ENCODE results near the gene EPG5.

EPG5 gene

GRCh38 chr18:45890606-45891005 is 76.5 kb downstream of the EPG5 start:
- Histone ChIP-seq H3K27me3 (ENCODE audit: insufficient read depth, poor library complexity, severe bottlenecking) (no peaks in the 10 kb centered on the region), H3K27ac (replicated peaks) (peak overlapping the region; percentile 87), H3K4me3 (replicated peaks; ENCODE audit: insufficient read depth, low read length) (no peak overlapping the region)
- peak; percentile 88 to 97 for DNase-seq (ENCODE audit: low read depth in 1 of 2, low spot score in 1 of 2)
- TF ChIP-seq CTCF (IDR thresholded peaks at IDR 0.05; ENCODE audit: insufficient read depth, low read length) (no peak), POLR2AphosphoS5 (IDR thresholded peaks at IDR 0.05; ENCODE audit: low read depth) (peak; percentile 43; the same call in 1 of the 2 replicates), SPI1 (IDR thresholded peaks at IDR 0.05; ENCODE audit: borderline replicate concordance, low read depth) (peak; percentile 56; the same call in 1 of the 2 replicates)

GRCh38 chr18:45889419-45890064 is 77.6 kb downstream of the EPG5 start:
- TF ChIP-seq REST (IDR thresholded peaks at IDR 0.05; ENCODE audit: insufficient replicate concordance, low read depth) = no peak
- peak; percentile 79; the same call in 1 of the 2 replicates for TF ChIP-seq SPI1 (IDR thresholded peaks at IDR 0.05; ENCODE audit: borderline replicate concordance, low read depth)
- no peak overlapping the region for H3K4me3 ChIP-seq (replicated peaks; ENCODE audit: insufficient read depth, low read length)
- peak in 1 of 2 experiments; percentile 75 for DNase-seq (ENCODE audit: low read depth in 1 of 2, low spot score in 1 of 2)
- H3K27ac ChIP-seq (replicated peaks) = peak overlapping the region; percentile 87
- H3K27me3 ChIP-seq (ENCODE audit: insufficient read depth, poor library complexity, severe bottlenecking) = no peaks in the 10 kb centered on the region

- no peak for DNase-seq (ENCODE audit: low read depth in 1 of 2, low spot score in 1 of 2)
- no peak for TF ChIP-seq POLR2AphosphoS5 (IDR thresholded peaks at IDR 0.05; ENCODE audit: low read depth)
- TF ChIP-seq REST (IDR thresholded peaks at IDR 0.05; ENCODE audit: insufficient replicate concordance, low read depth) = no peak
- no peak for TF ChIP-seq SPI1 (IDR thresholded peaks at IDR 0.05; ENCODE audit: borderline replicate concordance, low read depth)
- TF ChIP-seq CTCF (IDR thresholded peaks at IDR 0.05; ENCODE audit: insufficient read depth, low read length) = no peak
- Histone ChIP-seq H3K27ac (replicated peaks) (no peak overlapping the region), H3K27me3 (ENCODE audit: insufficient read depth, poor library complexity, severe bottlenecking) (no peaks in the 10 kb centered on the region), H3K4me3 (replicated peaks; ENCODE audit: insufficient read depth, low read length) (no peak overlapping the region)
Observed at GRCh38 chr18:45887585-45887984, 79.5 kb downstream of the EPG5 start.

GRCh38 chr18:45880876-45881558 is 86.1 kb downstream of the EPG5 start:
- H3K4me3 ChIP-seq (replicated peaks; ENCODE audit: insufficient read depth, low read length) = no peak overlapping the region
- H3K27me3 ChIP-seq (ENCODE audit: insufficient read depth, poor library complexity, severe bottlenecking) = no peaks in the 10 kb centered on the region
- H3K27ac ChIP-seq (replicated peaks) = no peak overlapping the region
- no peak for DNase-seq (ENCODE audit: low read depth in 1 of 2, low spot score in 1 of 2)
- no peak for TF ChIP-seq CTCF (IDR thresholded peaks at IDR 0.05; ENCODE audit: insufficient read depth, low read length)
- no peak for TF ChIP-seq POLR2AphosphoS5 (IDR thresholded peaks at IDR 0.05; ENCODE audit: low read depth)
- TF ChIP-seq GABPA (IDR thresholded peaks at IDR 0.05; ENCODE audit: low read depth) = no peak
- no peak for TF ChIP-seq REST (IDR thresholded peaks at IDR 0.05; ENCODE audit: insufficient replicate concordance, low read depth)
- TF ChIP-seq SPI1 (IDR thresholded peaks at IDR 0.05; ENCODE audit: borderline replicate concordance, low read depth) = no peak
